Measurements from ENCODE around the gene CCL7.

CCL7 gene

GRCh38 chr17:34291721-34292348 is 21.8 kb downstream of the CCL7 start:
- no peak for DNase-seq

GRCh38 chr17:34299027-34299426 is 29.0 kb downstream of the CCL7 start:
- no peak for DNase-seq

- DNase-seq, result no peak
Measured at GRCh38 chr17:34299956-34300577, 30.0 kb downstream of the CCL7 start.

- DNase-seq, result no peak
Measured at GRCh38 chr17:34300652-34301370, 30.8 kb downstream of the CCL7 start.

- no peak for DNase-seq
Measured at GRCh38 chr17:34301986-34302385, 32.0 kb downstream of the CCL7 start.

GRCh38 chr17:34302636-34303035 is 32.6 kb downstream of the CCL7 start:
- DNase-seq, result no peak

GRCh38 chr17:34303606-34304005 is 33.6 kb downstream of the CCL7 start:
- no peak for DNase-seq

GRCh38 chr17:34305061-34305460 is 35.0 kb downstream of the CCL7 start:
- no peak for DNase-seq

- no peak for DNase-seq
Measured at GRCh38 chr17:34305606-34306005, 35.6 kb downstream of the CCL7 start.

GRCh38 chr17:34306466-34306865 is 36.4 kb downstream of the CCL7 start:
- no peak for DNase-seq

GRCh38 chr17:34307110-34307509 is 37.1 kb downstream of the CCL7 start:
- no peak for DNase-seq

- DNase-seq, result no peak
Measured at GRCh38 chr17:34308371-34308770, 38.4 kb downstream of the CCL7 start.

GRCh38 chr17:34311291-34311690 is 41.3 kb downstream of the CCL7 start:
- no peak for DNase-seq

- DNase-seq, result no peak
Measured at GRCh38 chr17:34312080-34312479, 42.1 kb downstream of the CCL7 start.

GRCh38 chr17:34313164-34313563 is 43.1 kb downstream of the CCL7 start:
- DNase-seq, result no peak

GRCh38 chr17:34314279-34314678 is 44.3 kb downstream of the CCL7 start:
- DNase-seq, result no peak

GRCh38 chr17:34318474-34318873 is 48.5 kb downstream of the CCL7 start:
- DNase-seq, result no peak

GRCh38 chr17:34319039-34319483 is 49.0 kb downstream of the CCL7 start, which contains the start of gene CCL8:
Gene CCL8, plus strand, starts transcription at chr17:34319435. Its CDS starts 67 bp downstream, at chr17:34319502.
- no peak for DNase-seq
